HepG2 (cell line): ENCODE data around the gene VEZF1. TPM values are rescaled to one million over a fixed set of nuclear protein-coding genes. Genes with fewer than 3 reads are reported as not detected.

Source experiments
- ARNT2 ChIP-seq: sonication (generic); formaldehyde crosslinking; IDR thresholded peaks from 2 replicates; pipeline ENCODE4 v1.8.0; 2022; ENCODE audit warnings: mild to moderate bottlenecking, low read depth, missing genetic modification reagents, moderate library complexity
- BRD4 ChIP-seq: sonication (generic); formaldehyde crosslinking; IDR thresholded peaks from 2 replicates; pipeline ENCODE4 v1.4.0; 2020; ENCODE audit warnings: missing genetic modification reagents
- KDM1A ChIP-seq: IDR thresholded peaks from 2 replicates; pipeline ENCODE4 v1.6.1; 2016; ENCODE audit warnings: missing compliant biosample characterization
- KDM2A ChIP-seq: sonication (generic); formaldehyde crosslinking; IDR thresholded peaks from 2 replicates; pipeline ENCODE4 v1.4.0; 2020; ENCODE audit warnings: low read depth, missing genetic modification reagents, borderline replicate concordance
- KDM4B ChIP-seq: sonication (generic); formaldehyde crosslinking; IDR thresholded peaks from 2 replicates; pipeline ENCODE4 v1.4.0; 2020; ENCODE audit warnings: missing genetic modification reagents
- KLF16 ChIP-seq, 2 experiments: sonication (generic) in 1 of 2; formaldehyde crosslinking in 1 of 2; IDR thresholded peaks; 2 replicates each; pipeline versions ENCODE4 v1.6.1 to v1.8.0; 2016 to 2023; ENCODE audit warnings: missing genetic modification reagents in 2 of 2, missing compliant biosample characterization in 1 of 2
- PTBP1 ChIP-seq: fragments of 200-400 bp; formaldehyde crosslinking; IDR thresholded peaks from 2 replicates; pipeline ENCODE4 v1.6.1; 2018; ENCODE audit warnings: low read length, low read depth; ENCODE audit not compliant: poor library complexity, severe bottlenecking
- RFX3 ChIP-seq: IDR thresholded peaks from 2 replicates; pipeline ENCODE4 v1.6.1; 2016; ENCODE audit warnings: missing biosample characterization, missing genetic modification reagents
- SNAPC2 ChIP-seq: sonication (generic); formaldehyde crosslinking; IDR thresholded peaks from 2 replicates; pipeline ENCODE4 v1.8.1; 2022; ENCODE audit warnings: mild to moderate bottlenecking, missing genetic modification reagents
- SOX6 ChIP-seq, 2 experiments: fragments of 450-650 bp in 1 of 2; sonication (generic) in 1 of 2; formaldehyde crosslinking in 1 of 2; IDR thresholded peaks; 2 replicates each; pipeline versions ENCODE4 v1.4.0 to v1.6.1; 2017 to 2020; ENCODE audit warnings: antibody characterized with exemption in 1 of 2, mild to moderate bottlenecking in 1 of 2, missing genetic modification reagents in 1 of 2
- SP4 ChIP-seq: sonication (generic); formaldehyde crosslinking; IDR thresholded peaks from 2 replicates; pipeline ENCODE4 v1.8.1; 2023; ENCODE audit warnings: mild to moderate bottlenecking, missing genetic modification reagents
- SYNCRIP ChIP-seq: fragments of 200-400 bp; formaldehyde crosslinking; IDR thresholded peaks from 2 replicates; pipeline ENCODE4 v1.6.1; 2018; ENCODE audit warnings: mild to moderate bottlenecking, low read depth, low read length; ENCODE audit not compliant: insufficient read depth
- polyA plus RNA-seq, 8 experiments: library from polyadenylated mRNA; depleted of rRNA in 3 of 8; stranded (reverse) in 7 of 8; unstranded in 1 of 8; fragments of >200 nt; fragmentation: Illumina TruSeq in 4 of 8; extraction: Trizol in 4 of 8; gene quantifications; 2 replicates each; pipeline versions ENCODE4 v1.2.1 to v1.2.3, GENCODE V29; 2011 to 2016; ENCODE audit warnings: low read depth in 4 of 8, missing spikeins in 1 of 8, mixed read lengths in 1 of 8; ENCODE audit not compliant: insufficient read depth in 1 of 8
- total RNA-seq, 5 experiments: library from RNA; depleted of rRNA; stranded (reverse); fragments of >200 nt; fragmentation: Illumina TruSeq; extraction: Trizol; gene quantifications; 2 replicates each; pipeline ENCODE4 v1.2.3, GENCODE V29; 2016; ENCODE audit warnings: low read depth in 1 of 5
- TF ChIP-seq, protein P1 (sequence below): sonication (generic); formaldehyde crosslinking; IDR thresholded peaks from 2 replicates; pipeline ENCODE4 v1.4.0; 2020; ENCODE audit warnings: missing genetic modification reagents, borderline replicate concordance
- TF ChIP-seq, protein P2 (sequence below): sonication (generic); formaldehyde crosslinking; IDR thresholded peaks from 2 replicates; pipeline ENCODE4 v1.8.1; 2023; ENCODE audit warnings: mild to moderate bottlenecking, missing genetic modification reagents
- TF ChIP-seq, protein P3 (sequence below): IDR thresholded peaks from 2 replicates; pipeline ENCODE4 v1.6.1; 2016; ENCODE audit warnings: missing compliant biosample characterization, missing genetic modification reagents, borderline replicate concordance
- TF ChIP-seq, protein P4 (sequence below), 2 experiments: IDR thresholded peaks; 2 replicates each; pipeline ENCODE4 v1.6.1; 2011 to 2012; ENCODE audit warnings: low read length in 2 of 2, borderline replicate concordance in 1 of 2, low read depth in 1 of 2, mild to moderate bottlenecking in 1 of 2, moderate library complexity in 1 of 2
- TF ChIP-seq, protein P5 (sequence below): sonication (generic); formaldehyde crosslinking; IDR thresholded peaks from 2 replicates; pipeline ENCODE4 v1.5.0; 2020; ENCODE audit warnings: missing genetic modification reagents, mild to moderate bottlenecking, borderline replicate concordance

Gene VEZF1
- total and polyA plus RNA-seq, 2 of the 13 experiments (the other 11 are each of a cell fraction or from before 2014, with no cell fraction given): 45.9 to 49.7 TPM

DNA sequence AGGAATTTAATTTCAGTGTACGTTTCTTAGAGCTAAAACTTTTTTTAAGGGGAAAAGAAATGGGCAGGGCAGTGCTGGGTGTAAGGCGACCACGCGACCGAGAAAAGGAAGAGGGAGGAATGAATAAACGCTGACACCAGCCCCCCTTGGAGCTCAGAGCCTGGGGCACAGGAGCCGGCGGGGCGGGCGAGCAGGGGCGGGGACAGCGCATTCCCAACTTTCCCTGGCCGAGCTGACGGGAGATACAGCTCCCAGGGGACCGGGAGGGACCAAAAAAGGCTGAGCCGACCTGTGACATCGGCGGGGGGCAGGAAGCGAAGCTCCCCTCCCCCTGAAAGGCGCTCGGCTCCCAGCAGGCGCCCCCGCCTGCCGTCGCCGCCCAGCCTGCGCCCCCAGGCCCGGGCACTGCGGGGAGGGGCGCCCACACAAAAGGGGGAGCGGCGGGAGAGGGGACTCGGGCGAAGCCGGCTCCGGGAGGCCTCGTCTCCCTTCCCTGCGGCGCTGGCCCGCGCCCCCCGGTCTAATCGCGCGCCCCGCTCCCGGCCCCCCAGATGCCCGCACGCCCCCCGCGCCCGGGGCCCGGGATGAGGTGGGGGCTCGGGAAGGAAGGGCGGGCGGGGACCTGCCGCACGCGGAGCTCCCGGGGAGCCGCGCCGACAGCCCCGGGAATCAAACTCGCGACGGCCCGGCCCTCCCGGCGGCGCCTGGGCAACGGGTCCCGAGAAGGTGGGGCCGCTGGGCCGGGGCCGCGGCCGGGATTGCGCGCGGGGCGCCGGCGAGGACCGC is 33.5 kb downstream of the VEZF1 start (continued):
- no peak for TF ChIP-seq BRD4
- no peak for TF ChIP-seq SOX6 (IDR thresholded peaks at IDR 0.05)
- no peak for TF ChIP-seq SOX6 (CRISPR knock-in tag; IDR thresholded peaks at IDR 0.05)
- TF ChIP-seq RFX3 (CRISPR knock-in tag): no peak
- TF ChIP-seq KDM1A (CRISPR knock-in tag): no peak
- 0 out of 2 replicates have a peak, but pooled peaks have one; percentile 29 for TF ChIP-seq ARNT2 (CRISPR knock-in tag)
- TF ChIP-seq SP4 (CRISPR knock-in tag): no peak
- TF ChIP-seq SYNCRIP: no peak
- TF ChIP-seq KDM2A (CRISPR knock-in tag): no peak
- TF ChIP-seq, protein P1, sequence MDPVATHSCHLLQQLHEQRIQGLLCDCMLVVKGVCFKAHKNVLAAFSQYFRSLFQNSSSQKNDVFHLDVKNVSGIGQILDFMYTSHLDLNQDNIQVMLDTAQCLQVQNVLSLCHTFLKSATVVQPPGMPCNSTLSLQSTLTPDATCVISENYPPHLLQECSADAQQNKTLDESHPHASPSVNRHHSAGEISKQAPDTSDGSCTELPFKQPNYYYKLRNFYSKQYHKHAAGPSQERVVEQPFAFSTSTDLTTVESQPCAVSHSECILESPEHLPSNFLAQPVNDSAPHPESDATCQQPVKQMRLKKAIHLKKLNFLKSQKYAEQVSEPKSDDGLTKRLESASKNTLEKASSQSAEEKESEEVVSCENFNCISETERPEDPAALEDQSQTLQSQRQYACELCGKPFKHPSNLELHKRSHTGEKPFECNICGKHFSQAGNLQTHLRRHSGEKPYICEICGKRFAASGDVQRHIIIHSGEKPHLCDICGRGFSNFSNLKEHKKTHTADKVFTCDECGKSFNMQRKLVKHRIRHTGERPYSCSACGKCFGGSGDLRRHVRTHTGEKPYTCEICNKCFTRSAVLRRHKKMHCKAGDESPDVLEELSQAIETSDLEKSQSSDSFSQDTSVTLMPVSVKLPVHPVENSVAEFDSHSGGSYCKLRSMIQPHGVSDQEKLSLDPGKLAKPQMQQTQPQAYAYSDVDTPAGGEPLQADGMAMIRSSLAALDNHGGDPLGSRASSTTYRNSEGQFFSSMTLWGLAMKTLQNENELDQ (CRISPR knock-in tag): no peak
- TF ChIP-seq PTBP1: no peak
- no peak for TF ChIP-seq KDM4B
- peak in 1 of 2 experiments; percentile 41; a peak in 1 of 4 replicates for TF ChIP-seq KLF16 (CRISPR knock-in tag; IDR thresholded peaks at IDR 0.05)
- TF ChIP-seq, protein P2, sequence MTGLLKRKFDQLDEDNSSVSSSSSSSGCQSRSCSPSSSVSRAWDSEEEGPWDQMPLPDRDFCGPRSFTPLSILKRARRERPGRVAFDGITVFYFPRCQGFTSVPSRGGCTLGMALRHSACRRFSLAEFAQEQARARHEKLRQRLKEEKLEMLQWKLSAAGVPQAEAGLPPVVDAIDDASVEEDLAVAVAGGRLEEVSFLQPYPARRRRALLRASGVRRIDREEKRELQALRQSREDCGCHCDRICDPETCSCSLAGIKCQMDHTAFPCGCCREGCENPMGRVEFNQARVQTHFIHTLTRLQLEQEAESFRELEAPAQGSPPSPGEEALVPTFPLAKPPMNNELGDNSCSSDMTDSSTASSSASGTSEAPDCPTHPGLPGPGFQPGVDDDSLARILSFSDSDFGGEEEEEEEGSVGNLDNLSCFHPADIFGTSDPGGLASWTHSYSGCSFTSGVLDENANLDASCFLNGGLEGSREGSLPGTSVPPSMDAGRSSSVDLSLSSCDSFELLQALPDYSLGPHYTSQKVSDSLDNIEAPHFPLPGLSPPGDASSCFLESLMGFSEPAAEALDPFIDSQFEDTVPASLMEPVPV (CRISPR knock-in tag): 0 out of 2 replicates have a peak, but pooled peaks have one; percentile 31
- TF ChIP-seq, protein P3, sequence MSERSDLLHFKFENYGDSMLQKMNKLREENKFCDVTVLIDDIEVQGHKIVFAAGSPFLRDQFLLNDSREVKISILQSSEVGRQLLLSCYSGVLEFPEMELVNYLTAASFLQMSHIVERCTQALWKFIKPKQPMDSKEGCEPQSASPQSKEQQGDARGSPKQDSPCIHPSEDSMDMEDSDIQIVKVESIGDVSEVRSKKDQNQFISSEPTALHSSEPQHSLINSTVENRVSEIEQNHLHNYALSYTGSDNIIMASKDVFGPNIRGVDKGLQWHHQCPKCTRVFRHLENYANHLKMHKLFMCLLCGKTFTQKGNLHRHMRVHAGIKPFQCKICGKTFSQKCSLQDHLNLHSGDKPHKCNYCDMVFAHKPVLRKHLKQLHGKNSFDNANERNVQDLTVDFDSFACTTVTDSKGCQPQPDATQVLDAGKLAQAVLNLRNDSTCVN (CRISPR knock-in tag): no peak
- TF ChIP-seq, protein P4, sequence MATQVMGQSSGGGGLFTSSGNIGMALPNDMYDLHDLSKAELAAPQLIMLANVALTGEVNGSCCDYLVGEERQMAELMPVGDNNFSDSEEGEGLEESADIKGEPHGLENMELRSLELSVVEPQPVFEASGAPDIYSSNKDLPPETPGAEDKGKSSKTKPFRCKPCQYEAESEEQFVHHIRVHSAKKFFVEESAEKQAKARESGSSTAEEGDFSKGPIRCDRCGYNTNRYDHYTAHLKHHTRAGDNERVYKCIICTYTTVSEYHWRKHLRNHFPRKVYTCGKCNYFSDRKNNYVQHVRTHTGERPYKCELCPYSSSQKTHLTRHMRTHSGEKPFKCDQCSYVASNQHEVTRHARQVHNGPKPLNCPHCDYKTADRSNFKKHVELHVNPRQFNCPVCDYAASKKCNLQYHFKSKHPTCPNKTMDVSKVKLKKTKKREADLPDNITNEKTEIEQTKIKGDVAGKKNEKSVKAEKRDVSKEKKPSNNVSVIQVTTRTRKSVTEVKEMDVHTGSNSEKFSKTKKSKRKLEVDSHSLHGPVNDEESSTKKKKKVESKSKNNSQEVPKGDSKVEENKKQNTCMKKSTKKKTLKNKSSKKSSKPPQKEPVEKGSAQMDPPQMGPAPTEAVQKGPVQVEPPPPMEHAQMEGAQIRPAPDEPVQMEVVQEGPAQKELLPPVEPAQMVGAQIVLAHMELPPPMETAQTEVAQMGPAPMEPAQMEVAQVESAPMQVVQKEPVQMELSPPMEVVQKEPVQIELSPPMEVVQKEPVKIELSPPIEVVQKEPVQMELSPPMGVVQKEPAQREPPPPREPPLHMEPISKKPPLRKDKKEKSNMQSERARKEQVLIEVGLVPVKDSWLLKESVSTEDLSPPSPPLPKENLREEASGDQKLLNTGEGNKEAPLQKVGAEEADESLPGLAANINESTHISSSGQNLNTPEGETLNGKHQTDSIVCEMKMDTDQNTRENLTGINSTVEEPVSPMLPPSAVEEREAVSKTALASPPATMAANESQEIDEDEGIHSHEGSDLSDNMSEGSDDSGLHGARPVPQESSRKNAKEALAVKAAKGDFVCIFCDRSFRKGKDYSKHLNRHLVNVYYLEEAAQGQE (IDR thresholded peaks at IDR 0.05; ENCODE audit: borderline replicate concordance in 1 of 2, low read depth in 1 of 2, low read length in 2 of 2): no peak
- TF ChIP-seq SNAPC2 (CRISPR knock-in tag): no peak
- TF ChIP-seq, protein P5, sequence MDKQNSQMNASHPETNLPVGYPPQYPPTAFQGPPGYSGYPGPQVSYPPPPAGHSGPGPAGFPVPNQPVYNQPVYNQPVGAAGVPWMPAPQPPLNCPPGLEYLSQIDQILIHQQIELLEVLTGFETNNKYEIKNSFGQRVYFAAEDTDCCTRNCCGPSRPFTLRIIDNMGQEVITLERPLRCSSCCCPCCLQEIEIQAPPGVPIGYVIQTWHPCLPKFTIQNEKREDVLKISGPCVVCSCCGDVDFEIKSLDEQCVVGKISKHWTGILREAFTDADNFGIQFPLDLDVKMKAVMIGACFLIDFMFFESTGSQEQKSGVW (CRISPR knock-in tag): no peak
